Measurements from ENCODE around the gene GNB1. TPM values are rescaled to one million over a fixed set of nuclear protein-coding genes. Genes with fewer than 3 reads are reported as not detected.
"Not testable (repeated sequence)": the region's sequence is repeated elsewhere in the genome, so short reads cannot be mapped to it uniquely, and the experiment has no call there.

The GNB1 gene
- total RNA-seq, 1 donor from 2014 or later: 474 TPM

DNA sequence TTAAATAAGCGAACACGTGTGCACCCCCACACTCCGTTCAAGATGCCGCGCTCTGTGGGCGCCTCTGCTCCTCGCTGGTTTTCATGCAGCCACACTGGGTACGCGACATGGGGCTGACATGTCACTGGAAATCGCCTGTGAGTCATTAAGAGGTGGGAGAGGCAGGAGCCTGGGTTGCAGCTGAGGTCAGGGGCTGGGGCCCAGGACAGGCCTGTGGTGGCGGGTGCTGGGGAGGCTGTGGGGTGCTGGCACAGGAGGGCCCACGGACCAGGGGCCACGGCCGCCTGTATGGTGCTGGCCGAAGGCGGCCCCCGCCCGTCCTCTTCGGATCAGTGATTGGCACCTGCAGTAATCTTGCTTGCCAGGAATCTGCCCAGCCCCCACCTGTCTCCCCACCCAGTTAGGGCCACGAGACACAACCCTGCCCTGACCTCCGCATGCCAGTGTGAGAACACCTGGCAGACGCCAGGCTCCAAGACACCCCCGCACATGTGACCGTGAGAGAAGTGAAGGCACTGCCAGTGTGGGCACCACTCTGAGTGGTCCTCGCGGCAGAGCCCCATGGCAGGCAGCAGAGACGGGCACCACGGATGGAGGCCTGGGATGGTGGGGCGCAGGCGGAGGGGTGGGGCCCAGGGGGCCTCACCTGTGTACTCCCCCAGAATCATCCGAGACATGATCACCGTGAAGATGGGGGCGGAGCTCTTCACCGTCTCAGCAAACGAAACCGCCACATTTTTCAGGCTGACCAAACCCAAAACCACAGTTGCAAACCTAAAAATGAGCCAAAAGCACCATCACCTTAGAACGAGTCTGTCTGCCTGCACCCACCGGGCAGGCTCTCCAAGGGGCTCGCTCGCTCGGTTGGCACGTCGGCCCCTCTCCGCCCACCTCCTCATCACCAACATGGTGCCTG is 153.0 kb downstream of the GNB1 start:
- not testable (repeated sequence) for H3K4me1 Mint-ChIP-seq; H3K27me3 Mint-ChIP-seq (ENCODE audit: low read depth); DNase-seq (ENCODE audit: low read depth, low spot score); H3K4me3 Mint-ChIP-seq; H3K9me3 Mint-ChIP-seq; H3K36me3 Mint-ChIP-seq (ENCODE audit: low read depth); H3K27ac Mint-ChIP-seq (ENCODE audit: unreplicated experiment)

Other genes starting within 250 kb of the GNB1 start
- 32.1 and 34.1 TPM in 2 replicates for gene CDK11B, start 232.1 kb downstream of the GNB1 start, total RNA-seq
- gene SLC35E2B, start 198.3 kb downstream of the GNB1 start, total RNA-seq: 96.3 and 99.0 TPM in 2 replicates
- gene CDK11A, start 166.7 kb downstream of the GNB1 start, total RNA-seq: 47.8 and 48.9 TPM in 2 replicates
- 88.4 and 91.9 TPM in 2 replicates for gene NADK, start 112.6 kb downstream of the GNB1 start, total RNA-seq
- gene CALML6, start 24.2 kb upstream of the GNB1 start, total RNA-seq: 0.57 and 0.63 TPM in 2 replicates
- 3.7 and 4.6 TPM in 2 replicates for gene TMEM52, start 28.2 kb upstream of the GNB1 start, total RNA-seq
- gene CFAP74, start 112.7 kb upstream of the GNB1 start, total RNA-seq: 0.12 and 0.32 TPM in 2 replicates
- gene GABRD, start 128.3 kb upstream of the GNB1 start, total RNA-seq: 0.18 and 0.54 TPM in 2 replicates
- 8.6 and 10.6 TPM in 2 replicates for gene PRKCZ, start 159.3 kb upstream of the GNB1 start, total RNA-seq